Coronary artery (tissue), 2 donors: Measurements from ENCODE around the gene PLEKHG3.

Experiments
- DNase-seq: peaks from one replicate; pipeline ENCODE4 v3.0.0-alpha.2; 2017; ENCODE audit warnings: low spot score
- H3K27ac ChIP-seq, 2 donors: fragments of 200-600 bp; sonication (generic); one replicate each; pipeline ENCODE4 v1.5.1; 2016 to 2019
- H3K4me3 ChIP-seq: fragments of 200-600 bp; sonication (generic); 2 replicates; pipeline ENCODE4 v1.5.1; 2016; ENCODE audit warnings: mild to moderate bottlenecking, moderate library complexity
- CTCF ChIP-seq: fragments of 200-600 bp; sonication (generic); IDR thresholded peaks from one replicate; pipeline ENCODE4 v1.5.1; 2019; ENCODE audit warnings: antibody characterized with exemption

The PLEKHG3 gene

GRCh38 chr14:64741961-64742360, 37.7 kb downstream of the PLEKHG3 start:
- DNase-seq, result no peak
- no peak for TF ChIP-seq CTCF
- H3K4me3 ChIP-seq, result no peak overlapping the region
- H3K27ac ChIP-seq, result peak overlapping the region in 1 of 2 donors; percentile 11

- H3K4me3 ChIP-seq, result no peak overlapping the region
- DNase-seq, result no peak
- no peak for TF ChIP-seq CTCF
- H3K27ac ChIP-seq, result peak overlapping the region in 1 of 2 donors; percentile 48
These were observed 38.8 kb downstream of the PLEKHG3 start for GRCh38 chr14:64743061-64743460.

GRCh38 chr14:64745511-64746091, 41.4 kb downstream of the PLEKHG3 start:
- TF ChIP-seq CTCF, result no peak
- no peak for DNase-seq
- no peak overlapping the region for H3K4me3 ChIP-seq
- peak overlapping the region; percentile 62 to 91 for H3K27ac ChIP-seq

GRCh38 chr14:64746298-64747250, 42.4 kb downstream of the PLEKHG3 start:
- Histone ChIP-seq H3K4me3 (no peak overlapping the region), H3K27ac (peak overlapping the region; percentile 62 to 91)
- no peak for DNase-seq

GRCh38 chr14:64747327-64747726, 43.1 kb downstream of the PLEKHG3 start:
- no peak overlapping the region for H3K4me3 ChIP-seq
- TF ChIP-seq CTCF, result no peak
- peak overlapping the region; percentile 62 to 91 for H3K27ac ChIP-seq
- no peak for DNase-seq

More at GRCh38 chr14:64746298-64747250, 42.4 kb downstream of the PLEKHG3 start:
- TF ChIP-seq CTCF, result no peak

GRCh38 chr14:64748521-64748920, 44.3 kb downstream of the PLEKHG3 start:
- DNase-seq, result no peak
- no peak for TF ChIP-seq CTCF
- peak overlapping the region in 1 of 2 donors; percentile 91 for H3K27ac ChIP-seq
- H3K4me3 ChIP-seq, result no peak overlapping the region
